Measurements from ENCODE around the gene GARRE1. TPM values are rescaled to one million over a fixed set of nuclear protein-coding genes. Genes with fewer than 3 reads are reported as not detected.
"Not testable (repeated sequence)": the region's sequence is repeated elsewhere in the genome, so short reads cannot be mapped to it uniquely, and the experiment has no call there.

The GARRE1 gene, protein sequence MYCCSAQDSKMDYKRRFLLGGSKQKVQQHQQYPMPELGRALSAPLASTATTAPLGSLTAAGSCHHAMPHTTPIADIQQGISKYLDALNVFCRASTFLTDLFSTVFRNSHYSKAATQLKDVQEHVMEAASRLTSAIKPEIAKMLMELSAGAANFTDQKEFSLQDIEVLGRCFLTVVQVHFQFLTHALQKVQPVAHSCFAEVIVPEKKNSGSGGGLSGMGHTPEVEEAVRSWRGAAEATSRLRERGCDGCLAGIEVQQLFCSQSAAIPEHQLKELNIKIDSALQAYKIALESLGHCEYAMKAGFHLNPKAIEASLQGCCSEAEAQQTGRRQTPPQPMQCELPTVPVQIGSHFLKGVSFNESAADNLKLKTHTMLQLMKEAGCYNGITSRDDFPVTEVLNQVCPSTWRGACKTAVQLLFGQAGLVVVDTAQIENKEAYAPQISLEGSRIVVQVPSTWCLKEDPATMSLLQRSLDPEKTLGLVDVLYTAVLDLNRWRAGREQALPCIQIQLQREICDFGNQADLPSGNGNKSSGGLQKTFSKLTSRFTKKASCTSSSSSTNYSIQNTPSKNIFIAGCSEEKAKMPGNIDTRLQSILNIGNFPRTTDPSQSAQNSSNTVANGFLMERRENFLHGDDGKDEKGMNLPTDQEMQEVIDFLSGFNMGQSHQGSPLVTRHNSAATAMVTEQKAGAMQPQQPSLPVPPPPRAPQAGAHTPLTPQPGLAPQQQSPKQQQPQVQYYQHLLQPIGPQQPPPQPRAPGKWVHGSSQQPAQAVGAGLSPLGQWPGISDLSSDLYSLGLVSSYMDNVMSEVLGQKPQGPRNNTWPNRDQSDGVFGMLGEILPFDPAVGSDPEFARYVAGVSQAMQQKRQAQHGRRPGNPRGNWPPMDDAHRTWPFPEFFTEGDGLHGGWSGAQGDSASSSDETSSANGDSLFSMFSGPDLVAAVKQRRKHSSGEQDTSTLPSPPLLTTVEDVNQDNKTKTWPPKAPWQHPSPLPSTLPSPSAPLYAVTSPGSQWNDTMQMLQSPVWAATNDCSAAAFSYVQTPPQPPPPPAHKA (N-terminal part only)
- total RNA-seq (2014; rRNA removed) (6.1 and 6.3 TPM in 2 replicates), Bru-seq, nascent RNA (percentile 57 among the genes with signal in this experiment), BruChase-seq, experiment 1, labeled RNA remaining after a 6-hour chase (percentile 60 among the genes with signal in this experiment), BruChase-seq, experiment 2, labeled RNA remaining after a 2-hour chase (percentile 61 among the genes with signal in this experiment)
- long read RNA-seq, full-length matches to known transcripts = 7 of 17 reads
- long read RNA-seq, partial matches to known transcripts = 3 of 17 reads
- long read RNA-seq, other reads (novel, unspliced or antisense) = 7 of 17 reads

- Histone ChIP-seq H3K4me3 (ENCODE audit: low read length) (peak within 1 kb of the TSS; percentile 87), H3K27me3 (ENCODE audit: low read length) (no peaks in the 10 kb centered on the region), H3K79me2 (ENCODE audit: low read length) (peaks cover 12% of the 10 kb centered on the region), H4K20me1 (ENCODE audit: low read length) (no peaks in the 10 kb centered on the region), H3K9me2 (replicated peaks; ENCODE audit: low read length) (no peaks in the 10 kb centered on the region), H2AFZ (ENCODE audit: low read length) (peak within 1 kb of the TSS; percentile 98), H3K27ac (ENCODE audit: low read length) (peak within 1 kb of the TSS; percentile 11; the same call in 1 of the 2 replicates), H3F3A (ENCODE audit: low read length, unreplicated experiment) (no peaks in the 10 kb centered on the region), H3K9ac (ENCODE audit: low read length) (peak within 1 kb of the TSS; percentile 81), H3K9me3 (ENCODE audit: low read length) (no peaks in the 10 kb centered on the region), H3K4me1 (ENCODE audit: insufficient read depth, low read length) (no peaks in the 10 kb centered on the region), H3K36me3 (ENCODE audit: low read depth, low read length) (no peaks in the 10 kb centered on the region), H3K4me2 (ENCODE audit: low read length) (peak within 1 kb of the TSS; percentile 92)
- POLR2A ChIA-PET (ENCODE audit: unreplicated experiment) = no interaction called here
- DNase-seq = peak; percentile 69
- ATAC-seq = peak; percentile 90
- no peak for TF ChIP-seq EZH2 (IDR thresholded peaks at IDR 0.05; ENCODE audit: low read length, unreplicated experiment)
- TF ChIP-seq EZH2phosphoT487 (IDR thresholded peaks at IDR 0.05; ENCODE audit: borderline replicate concordance, low read length) = no peak
- TF ChIP-seq, protein P1, sequence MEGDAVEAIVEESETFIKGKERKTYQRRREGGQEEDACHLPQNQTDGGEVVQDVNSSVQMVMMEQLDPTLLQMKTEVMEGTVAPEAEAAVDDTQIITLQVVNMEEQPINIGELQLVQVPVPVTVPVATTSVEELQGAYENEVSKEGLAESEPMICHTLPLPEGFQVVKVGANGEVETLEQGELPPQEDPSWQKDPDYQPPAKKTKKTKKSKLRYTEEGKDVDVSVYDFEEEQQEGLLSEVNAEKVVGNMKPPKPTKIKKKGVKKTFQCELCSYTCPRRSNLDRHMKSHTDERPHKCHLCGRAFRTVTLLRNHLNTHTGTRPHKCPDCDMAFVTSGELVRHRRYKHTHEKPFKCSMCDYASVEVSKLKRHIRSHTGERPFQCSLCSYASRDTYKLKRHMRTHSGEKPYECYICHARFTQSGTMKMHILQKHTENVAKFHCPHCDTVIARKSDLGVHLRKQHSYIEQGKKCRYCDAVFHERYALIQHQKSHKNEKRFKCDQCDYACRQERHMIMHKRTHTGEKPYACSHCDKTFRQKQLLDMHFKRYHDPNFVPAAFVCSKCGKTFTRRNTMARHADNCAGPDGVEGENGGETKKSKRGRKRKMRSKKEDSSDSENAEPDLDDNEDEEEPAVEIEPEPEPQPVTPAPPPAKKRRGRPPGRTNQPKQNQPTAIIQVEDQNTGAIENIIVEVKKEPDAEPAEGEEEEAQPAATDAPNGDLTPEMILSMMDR (conservative IDR thresholded peaks at IDR 0.05; ENCODE audit: low read depth, low read length) = no peak
- intact Hi-C loops (cut with micrococcal nuclease) = no loop called here
- no TSS peak for BruUV-seq (replicated peaks)
- CTCF ChIA-PET = no interaction called here
Observed at GRCh38 chr19:34254046-34254697, at the start of gene GARRE1. GARRE1 (plus strand) TSS chr19:34254554; CDS start chr19:34300474, 45,920 bp downstream.

DNA sequence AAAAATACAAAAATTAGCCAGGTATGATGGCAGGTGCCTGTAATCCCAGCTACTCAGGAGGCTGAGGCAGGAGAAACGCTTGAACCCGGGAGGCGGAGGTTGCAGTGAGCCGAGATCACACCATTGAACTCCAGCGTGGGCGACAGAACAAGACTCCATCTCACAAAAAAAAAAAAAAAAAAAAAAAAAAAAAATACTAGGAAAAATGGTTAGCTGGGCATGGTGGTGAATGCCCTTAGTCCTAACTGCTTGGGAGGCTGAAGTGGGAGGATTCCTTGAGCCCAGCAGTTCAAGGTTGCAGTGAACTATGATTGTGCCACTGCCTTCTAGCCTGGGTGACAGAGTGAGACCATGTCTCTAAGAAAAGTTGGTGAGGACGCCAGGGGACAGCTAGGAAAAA, 49.0 kb upstream of the GARRE1 start:
- H3K27ac ChIP-seq (ENCODE audit: low read length); H3K9ac ChIP-seq (ENCODE audit: low read length); H3F3A ChIP-seq (ENCODE audit: low read length, unreplicated experiment); H3K36me3 ChIP-seq (ENCODE audit: low read depth, low read length); H2AFZ ChIP-seq (ENCODE audit: low read length); BruUV-seq (replicated peaks); intact Hi-C loops (cut with micrococcal nuclease); H4K20me1 ChIP-seq (ENCODE audit: low read length); H3K4me3 ChIP-seq (ENCODE audit: low read length); H3K9me3 ChIP-seq (ENCODE audit: low read length); H3K79me2 ChIP-seq (ENCODE audit: low read length); DNase-seq; CTCF ChIA-PET; H3K9me2 ChIP-seq (replicated peaks; ENCODE audit: low read length); H3K4me1 ChIP-seq (ENCODE audit: insufficient read depth, low read length); H3K4me2 ChIP-seq (ENCODE audit: low read length); H3K27me3 ChIP-seq (ENCODE audit: low read length); ATAC-seq; POLR2A ChIA-PET (ENCODE audit: unreplicated experiment): not testable (repeated sequence)
